ENCODE measurements around the gene PIK3R5.

DNA sequence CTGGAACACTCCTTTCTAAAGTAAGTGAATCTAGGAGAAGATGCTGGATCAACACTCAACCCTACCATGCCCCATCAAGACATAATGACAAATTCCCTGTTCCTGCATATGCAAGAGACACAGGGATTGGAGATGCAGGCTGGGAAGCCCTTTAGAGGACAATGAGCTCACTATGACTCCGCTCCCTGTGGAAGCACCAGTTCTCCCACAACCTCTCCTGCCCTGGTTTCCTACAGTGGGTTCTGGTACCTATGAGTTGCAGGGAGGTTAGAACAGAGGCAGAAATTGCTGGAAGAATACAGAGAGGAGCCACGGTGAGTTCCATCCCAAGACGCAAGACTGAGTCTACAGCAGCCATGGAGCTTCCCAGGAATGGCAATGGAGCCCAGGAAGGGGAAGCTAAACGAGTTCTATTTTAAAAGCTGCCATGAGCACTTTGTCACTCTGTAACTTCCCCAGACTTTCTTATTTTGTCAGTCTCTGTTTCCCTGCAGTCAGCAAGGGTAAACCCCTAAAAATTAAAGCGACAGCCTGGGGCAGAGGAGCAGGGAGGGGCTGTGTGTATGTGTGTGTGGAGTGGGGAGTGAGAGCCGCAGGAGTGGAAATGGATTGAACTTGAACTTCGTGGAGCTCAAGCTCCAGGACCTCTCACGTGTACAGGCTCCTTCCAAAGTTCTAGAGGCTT, 55.8 kb downstream of the PIK3R5 start:
- no peak for TF ChIP-seq CTCF (IDR thresholded peaks at IDR 0.05 in 4 of 5, conservative IDR thresholded peaks at IDR 0.05 in 1 of 5)
- no peak for TF ChIP-seq POLR2A (IDR thresholded peaks at IDR 0.05)
